Hepatocyte (in vitro differentiated cells): ENCODE measurements around the gene CLSTN1. TPM values are rescaled to one million over a fixed set of nuclear protein-coding genes. Genes with fewer than 3 reads are reported as not detected.

Experiments used
- DNase-seq: peaks from one replicate; pipeline ENCODE4 v3.0.0-alpha.2; 2016; ENCODE audit warnings: low spot score
- H2AFZ ChIP-seq: fragments of 200-600 bp; sonication (generic); 2 replicates; pipeline ENCODE4 v1.6.0; 2016; ENCODE audit warnings: antibody characterized with exemption, mild to moderate bottlenecking
- H3K27ac ChIP-seq: fragments of 200-600 bp; sonication (generic); 2 replicates; pipeline ENCODE4 v1.5.1; 2016; ENCODE audit warnings: mild to moderate bottlenecking
- H3K27me3 ChIP-seq: fragments of 200-600 bp; sonication (generic); 2 replicates; pipeline ENCODE4 v1.6.1; 2016
- H3K36me3 ChIP-seq: fragments of 200-600 bp; sonication (generic); replicated peaks from 2 replicates; pipeline ENCODE4 v1.5.1; 2016; ENCODE audit warnings: low read depth; ENCODE audit not compliant: insufficient read depth
- H3K4me1 ChIP-seq: fragments of 200-600 bp; sonication (generic); 2 replicates; pipeline ENCODE4 v1.5.1; 2016; ENCODE audit warnings: mild to moderate bottlenecking, moderate library complexity; ENCODE audit not compliant: insufficient read depth
- H3K4me2 ChIP-seq: fragments of 200-600 bp; sonication (generic); 2 replicates; pipeline ENCODE4 v1.6.0; 2016
- H3K4me3 ChIP-seq: fragments of 200-600 bp; sonication (generic); 2 replicates; pipeline ENCODE4 v1.5.1; 2016; ENCODE audit warnings: mild to moderate bottlenecking
- H3K79me2 ChIP-seq: fragments of 200-600 bp; sonication (generic); 2 replicates; pipeline ENCODE4 v1.6.0; 2017; ENCODE audit warnings: mild to moderate bottlenecking
- H3K9me2 ChIP-seq: fragments of 200-600 bp; sonication (generic); replicated peaks from 2 replicates; pipeline ENCODE4 v1.6.0; 2017; ENCODE audit warnings: mild to moderate bottlenecking; ENCODE audit not compliant: insufficient read depth
- H3K9me3 ChIP-seq: fragments of 200-600 bp; sonication (generic); 2 replicates; pipeline ENCODE4 v1.5.1; 2016; ENCODE audit warnings: low read depth, mild to moderate bottlenecking
- H4K20me1 ChIP-seq: fragments of 200-600 bp; sonication (generic); 2 replicates; pipeline ENCODE4 v1.6.0; 2016; ENCODE audit warnings: mild to moderate bottlenecking; ENCODE audit not compliant: insufficient read depth, poor library complexity, severe bottlenecking
- CTCF ChIP-seq: fragments of 200-600 bp; sonication (generic); IDR thresholded peaks from 2 replicates; pipeline ENCODE4 v1.5.1; 2016; ENCODE audit warnings: antibody characterized with exemption, mild to moderate bottlenecking; ENCODE audit not compliant: poor library complexity
- EZH2 ChIP-seq: fragments of 200-600 bp; sonication (generic); IDR thresholded peaks from 2 replicates; pipeline ENCODE4 v1.6.1; 2016; ENCODE audit warnings: antibody characterized with exemption, mild to moderate bottlenecking, borderline replicate concordance
- EZH2phosphoT487 ChIP-seq: fragments of 200-600 bp; sonication (generic); IDR thresholded peaks from one replicate; pipeline ENCODE4 v1.6.1; 2018; ENCODE audit warnings: antibody characterized with exemption, mild to moderate bottlenecking, low read depth, moderate library complexity; ENCODE audit not compliant: unreplicated experiment, severe bottlenecking
- WGBS: methylation state at CpG from one replicate; pipeline ENCODE4 v1.1.6; 2016; ENCODE audit warnings: low lambda C conversion rate; ENCODE audit errors: missing lambda C conversion rate; 5-methylcytosine and 5-hydroxymethylcytosine counted together
- polyA plus RNA-seq: library from polyadenylated mRNA; unstranded; fragments of >200 nt; fragmentation: Nextera tagmentation; extraction: Ambion mirVana; gene quantifications from 2 replicates; pipeline ENCODE4 v1.2.1, GENCODE V29; 2016
- total RNA-seq: library from RNA; depleted of rRNA; stranded (reverse); fragments of >200 nt; gene quantifications from 2 replicates; pipeline ENCODE4 v1.2.3, GENCODE V29; 2014

Gene CLSTN1
- total and polyA plus RNA-seq, 2 experiments from 2014 or later: 47.7 to 74.2 TPM

- Histone ChIP-seq H3K79me2 (no peaks in the 10 kb centered on the region), H3K9me3 (no peaks in the 10 kb centered on the region), H3K4me3 (no peak overlapping the region), H3K4me1 (no peaks in the 10 kb centered on the region), H3K36me3 (no peaks in the 10 kb centered on the region), H3K27me3 (no peaks in the 10 kb centered on the region), H4K20me1 (no peaks in the 10 kb centered on the region), H3K27ac (no peak overlapping the region), H3K9me2 (no peaks in the 10 kb centered on the region), H2AFZ (no peak overlapping the region), H3K4me2 (no peak overlapping the region)
- TF ChIP-seq EZH2 (no peak), EZH2phosphoT487 (no peak), CTCF (no peak)
- WGBS: 94% methylated on average over 10 of the region's 10 CpGs
- DNase-seq: no peak
These were observed 105.6 kb downstream of the CLSTN1 start for GRCh38 chr1:9718006-9718680.

- H3K4me2 ChIP-seq: no peak overlapping the region
- H3K36me3 ChIP-seq: no peaks in the 10 kb centered on the region
- H3K4me3 ChIP-seq: no peak overlapping the region
- no peaks in the 10 kb centered on the region for H3K79me2 ChIP-seq
- H2AFZ ChIP-seq: no peak overlapping the region
- TF ChIP-seq CTCF (no peak), EZH2phosphoT487 (no peak), EZH2 (no peak)
- 59% methylated on average over 24 of the region's 25 CpGs for WGBS
- no peaks in the 10 kb centered on the region for H3K4me1 ChIP-seq
- no peaks in the 10 kb centered on the region for H4K20me1 ChIP-seq
- H3K27ac ChIP-seq: no peak overlapping the region
- no peaks in the 10 kb centered on the region for H3K27me3 ChIP-seq
- DNase-seq: no peak
- no peaks in the 10 kb centered on the region for H3K9me2 ChIP-seq
- H3K9me3 ChIP-seq: no peaks in the 10 kb centered on the region
These were observed 106.4 kb downstream of the CLSTN1 start for GRCh38 chr1:9717193-9718005.

- no peaks in the 10 kb centered on the region for H3K36me3 ChIP-seq
- H3K9me2 ChIP-seq: no peaks in the 10 kb centered on the region
- no peaks in the 10 kb centered on the region for H3K27me3 ChIP-seq
- no peaks in the 10 kb centered on the region for H3K9me3 ChIP-seq
- no peaks in the 10 kb centered on the region for H4K20me1 ChIP-seq
- whole genome bisulfite sequencing: 95% methylated on average over 29 of the region's 29 CpGs
- TF ChIP-seq EZH2phosphoT487 (no peak), EZH2 (no peak)
- no peaks in the 10 kb centered on the region for H3K79me2 ChIP-seq
- no peak overlapping the region for H3K4me2 ChIP-seq
- no peak for DNase-seq
- H3K4me1 ChIP-seq: no peaks in the 10 kb centered on the region
- H3K4me3 ChIP-seq: no peak overlapping the region
- no peak overlapping the region for H3K27ac ChIP-seq
- no peak overlapping the region for H2AFZ ChIP-seq
These were observed 107.2 kb downstream of the CLSTN1 start for GRCh38 chr1:9716404-9717192.
